NCI-H1417 (cell line): Measurements from ENCODE around the gene SEC14L3.
"Not testable (repeated sequence)": the region's sequence is repeated elsewhere in the genome, so short reads cannot be mapped to it uniquely, and the experiment has no call there.

Source experiments
- DNase-seq, 3 experiments: peaks; one replicate each; lab custom pipeline; 2025; lab: John Stamatoyannopoulos, UW

The SEC14L3 gene

DNA sequence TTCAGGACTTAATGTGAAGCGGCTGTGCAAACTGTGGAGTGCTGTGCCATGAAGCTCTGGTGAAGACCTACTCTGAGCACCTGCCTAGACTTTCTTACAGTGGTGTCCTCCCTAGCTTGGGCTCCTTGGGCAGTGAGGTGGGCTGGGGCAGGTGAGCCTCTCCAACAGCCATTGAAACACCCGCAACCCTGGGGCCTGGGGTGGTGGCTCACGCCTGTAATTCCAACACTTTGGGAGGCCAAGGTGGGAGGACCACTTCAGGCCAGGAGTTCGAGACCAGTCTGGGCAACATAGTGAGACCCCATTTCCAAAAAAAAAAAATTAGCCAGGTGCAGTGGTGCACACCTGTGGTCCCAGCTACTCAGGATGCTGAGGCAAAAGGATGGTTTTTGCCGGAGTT, 14.3 kb upstream of the SEC14L3 start:
- no peak for DNase-seq

DNA sequence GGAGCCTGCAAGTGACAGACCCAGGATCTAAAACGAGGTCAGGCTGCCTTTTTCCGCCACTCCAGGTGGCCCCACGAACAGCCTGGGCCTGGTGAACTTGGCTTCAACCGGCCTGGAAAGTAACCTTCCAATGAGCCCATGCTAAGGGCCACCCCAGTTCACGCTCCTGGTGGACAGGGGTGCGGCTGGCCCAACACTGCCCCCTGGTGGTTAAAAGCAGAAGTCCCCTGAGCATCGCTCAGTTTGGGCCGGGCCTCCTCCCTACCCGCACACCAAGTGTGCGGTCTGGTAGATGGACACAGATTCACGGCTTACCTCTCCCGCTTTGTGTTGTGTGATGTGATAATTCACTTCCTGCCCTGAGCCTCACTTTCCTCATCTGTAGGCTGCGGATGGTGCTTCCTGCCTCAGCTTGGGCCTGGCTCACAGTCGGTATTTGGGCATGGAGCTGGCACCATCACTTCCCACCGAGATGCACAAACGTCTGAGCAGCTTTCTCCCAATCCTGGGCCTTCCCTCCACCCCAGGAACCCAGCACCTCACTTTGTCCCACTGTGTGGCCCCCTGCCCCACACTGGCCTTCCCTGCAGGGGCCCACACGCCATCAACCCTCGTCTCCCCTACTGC, 13.7 kb upstream of the SEC14L3 start:
- peak; percentile 0 to 46 (median 27) for DNase-seq

DNA sequence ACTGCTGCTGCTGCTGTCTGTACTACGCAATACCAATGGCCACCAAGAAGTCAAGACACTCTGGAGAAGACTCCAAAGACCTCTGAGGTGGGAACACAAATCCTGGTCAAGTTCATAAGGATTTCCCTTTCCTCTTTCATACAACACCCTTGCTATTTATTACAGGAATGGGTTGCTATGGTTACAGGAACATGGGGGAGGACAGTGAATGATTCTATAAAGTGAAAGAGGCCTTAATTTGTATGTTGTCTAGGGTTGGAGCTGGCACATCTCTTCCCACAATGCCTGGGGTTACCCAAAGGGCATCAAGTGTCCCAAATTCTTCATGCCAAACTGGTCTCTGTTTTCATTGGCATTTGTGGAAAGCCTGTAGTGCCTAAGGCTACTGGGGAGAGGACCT, 11.4 kb upstream of the SEC14L3 start:
- DNase-seq = no peak

DNA sequence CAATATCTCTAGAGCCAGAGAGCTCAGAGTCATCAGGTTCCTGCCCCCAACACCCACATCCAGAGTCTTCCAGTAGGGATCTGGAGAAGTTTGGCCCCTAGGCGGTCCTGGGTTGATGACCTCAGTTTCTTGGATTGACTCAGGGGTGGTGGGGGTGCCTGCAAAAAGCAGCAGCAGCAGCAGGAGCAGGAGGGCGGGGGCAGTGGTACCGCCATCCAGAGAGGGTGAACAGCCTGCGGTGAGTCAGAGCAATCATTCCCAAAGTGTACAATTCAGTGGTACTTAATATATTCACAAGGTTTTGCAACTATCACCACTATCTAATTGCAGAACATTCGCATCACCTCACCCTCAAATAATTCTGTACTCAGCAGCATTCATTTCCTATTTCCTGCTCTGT, 9.9 kb upstream of the SEC14L3 start:
- DNase-seq = no peak

DNA sequence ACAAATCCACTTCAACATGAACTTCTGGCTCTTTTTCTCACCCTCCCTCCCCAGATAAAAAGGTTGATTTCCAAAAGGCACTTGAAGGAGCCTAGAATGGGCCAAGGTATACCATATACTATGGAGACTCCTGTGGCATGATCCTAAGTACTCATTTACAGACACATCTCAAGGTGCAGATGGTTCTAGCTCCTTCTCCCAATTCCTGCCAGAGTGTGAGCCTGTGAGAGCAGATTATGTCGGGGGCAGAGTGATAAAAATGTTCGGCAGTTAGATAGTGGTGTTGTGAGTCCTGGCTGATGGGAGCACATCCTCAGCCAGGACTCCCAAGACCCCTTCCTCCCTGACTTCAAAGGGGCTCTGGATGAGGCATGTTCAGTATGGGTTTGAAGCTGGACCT, 8.2 kb upstream of the SEC14L3 start:
- DNase-seq = no peak

DNA sequence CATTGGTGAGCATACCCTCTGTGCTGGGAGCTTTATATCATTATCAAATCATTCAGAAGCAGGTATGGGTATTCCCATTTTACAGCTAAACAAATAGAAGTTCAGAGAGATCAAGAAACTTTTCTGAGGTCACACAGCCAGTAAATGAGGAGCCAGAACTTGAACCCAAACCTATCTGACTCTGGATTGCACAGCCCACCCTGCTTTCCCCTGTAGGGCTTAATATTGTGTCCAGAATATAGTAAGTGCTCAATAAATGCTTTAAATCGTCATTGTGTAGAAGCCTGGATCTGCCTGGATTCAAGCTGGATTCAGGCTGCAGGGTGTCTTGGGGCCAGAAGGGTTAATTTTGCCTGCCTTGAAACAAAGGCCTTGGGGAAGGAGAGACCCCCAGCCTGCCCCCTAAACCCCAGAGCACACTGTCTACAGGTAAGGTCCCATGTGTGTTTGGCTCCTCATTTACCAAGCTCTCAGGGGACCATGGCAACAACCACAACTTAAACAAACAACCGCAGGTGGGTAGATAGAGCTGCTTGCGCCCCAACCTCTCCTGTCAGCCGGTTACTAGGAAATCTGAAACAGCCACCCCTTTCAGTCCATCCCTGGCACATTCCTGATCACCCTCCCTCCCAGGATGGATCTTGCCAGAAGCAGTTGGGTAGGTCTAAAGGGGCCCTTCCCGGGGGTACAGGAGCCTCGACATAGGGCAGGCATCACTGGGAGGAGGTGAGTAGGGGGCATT, 3.0 kb upstream of the SEC14L3 start:
- peak; percentile 17 to 74 (median 41) for DNase-seq

DNA sequence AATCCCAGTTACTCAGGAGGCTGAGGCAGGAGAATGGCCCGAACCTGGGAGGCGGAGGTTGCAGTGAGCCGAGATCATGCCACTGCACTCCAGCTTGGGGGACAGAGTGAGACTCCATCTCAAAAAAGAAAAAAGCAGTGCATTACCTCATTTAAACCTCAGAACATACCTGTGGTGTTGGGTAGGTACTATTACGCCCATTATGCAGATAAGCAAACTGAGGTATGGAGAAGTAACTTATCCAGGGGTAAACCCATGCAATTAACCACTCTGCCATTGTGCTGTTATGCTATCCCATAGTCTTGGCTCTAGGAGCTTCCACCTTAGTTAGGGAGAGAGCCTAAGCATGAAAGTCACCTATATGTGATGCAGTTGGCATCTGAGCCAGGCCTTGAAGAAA, 2.3 kb upstream of the SEC14L3 start:
- DNase-seq = no peak

DNA sequence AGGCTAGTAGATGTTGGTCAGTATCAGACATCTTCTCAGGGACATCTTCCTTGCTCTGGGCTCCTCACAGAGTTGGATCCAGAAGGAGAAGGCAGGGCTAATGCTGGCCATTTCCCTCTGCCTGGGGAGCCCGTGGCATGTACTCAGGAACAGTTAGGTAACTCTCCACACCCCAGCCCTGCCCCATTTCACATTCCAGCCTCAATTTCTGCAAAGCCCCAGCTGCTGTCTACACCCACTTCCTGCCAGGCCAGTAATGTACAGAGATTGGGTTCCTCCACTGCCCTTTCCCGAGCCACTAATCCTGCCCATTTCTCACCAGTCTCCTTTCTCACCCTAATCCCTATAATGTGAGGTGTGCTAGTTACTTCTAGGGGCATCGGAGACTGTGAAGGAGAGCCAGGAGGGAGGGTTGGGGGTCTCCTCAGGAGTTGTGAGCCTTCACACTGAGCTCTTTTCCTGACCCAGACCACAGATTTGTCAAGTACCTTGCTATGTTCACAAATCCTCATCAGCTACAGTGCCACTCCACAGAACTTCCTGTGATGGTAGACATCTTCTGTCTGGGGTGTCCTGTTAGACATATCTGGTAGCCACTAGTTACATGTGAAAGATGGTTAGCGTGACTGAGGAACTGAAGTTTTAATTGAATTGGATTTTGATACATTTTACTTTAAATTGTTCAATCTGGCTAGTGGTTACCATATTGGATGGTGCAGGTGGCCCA, 1.3 kb upstream of the SEC14L3 start:
- DNase-seq = no peak

DNA sequence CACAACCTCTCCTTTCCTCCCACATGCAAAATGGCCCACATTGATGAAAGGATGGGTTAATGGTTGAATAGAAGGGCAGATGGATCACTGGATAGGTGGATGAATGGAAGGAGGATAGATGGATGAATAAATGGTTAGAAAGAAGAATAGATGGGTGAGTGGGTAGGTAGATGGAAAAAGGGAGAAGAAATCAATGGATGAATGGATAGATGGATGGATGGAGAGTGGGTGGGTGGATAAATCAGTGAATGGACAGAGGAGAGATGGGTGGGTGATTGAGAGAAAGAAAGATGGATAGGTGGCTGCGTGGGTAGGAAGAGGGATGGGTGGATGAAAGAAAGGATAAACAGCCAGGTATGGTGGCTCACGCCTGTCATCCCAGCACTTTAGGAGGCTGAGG, 1.2 kb downstream of the SEC14L3 start:
- DNase-seq = no peak

DNA sequence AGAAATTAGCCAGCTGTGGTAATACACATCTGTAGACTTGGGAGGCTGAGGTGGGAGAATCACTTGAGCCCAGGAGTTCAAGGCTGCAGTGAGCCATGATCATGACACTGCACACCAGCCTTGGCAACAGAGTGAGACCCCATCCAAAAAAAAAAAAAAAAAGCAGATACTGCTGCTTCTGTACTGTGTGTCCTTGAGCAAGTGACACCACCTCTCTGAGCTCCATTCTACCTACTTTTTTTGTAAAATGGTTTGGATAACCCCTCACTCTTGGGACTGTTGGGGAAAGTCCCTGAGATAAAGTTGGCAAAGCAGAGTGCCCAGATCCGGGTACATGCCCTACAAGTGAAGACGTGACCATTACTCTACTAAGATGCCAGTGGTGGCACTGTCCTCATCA, 2.7 kb downstream of the SEC14L3 start:
- DNase-seq = no peak

DNA sequence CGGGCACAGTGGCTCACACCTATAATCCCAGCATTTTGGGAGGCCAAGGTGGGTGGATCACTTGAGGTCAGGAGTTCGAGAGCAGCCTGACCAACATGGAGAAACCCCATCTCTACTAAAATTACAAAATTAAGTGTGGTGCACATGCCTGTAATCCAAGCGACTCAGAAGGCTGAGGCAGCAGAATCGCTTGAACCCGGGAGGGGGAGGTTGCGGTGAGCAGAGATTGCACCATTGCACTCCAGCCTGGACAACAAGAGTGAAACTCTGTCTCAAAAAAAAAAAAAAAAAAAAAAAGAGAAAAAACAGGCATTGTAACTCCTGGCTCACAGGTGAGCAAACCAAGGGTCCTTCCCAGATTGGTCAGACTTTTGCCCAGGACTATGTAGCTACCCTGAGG, 11.3 kb downstream of the SEC14L3 start:
- not testable (repeated sequence) for DNase-seq

DNA sequence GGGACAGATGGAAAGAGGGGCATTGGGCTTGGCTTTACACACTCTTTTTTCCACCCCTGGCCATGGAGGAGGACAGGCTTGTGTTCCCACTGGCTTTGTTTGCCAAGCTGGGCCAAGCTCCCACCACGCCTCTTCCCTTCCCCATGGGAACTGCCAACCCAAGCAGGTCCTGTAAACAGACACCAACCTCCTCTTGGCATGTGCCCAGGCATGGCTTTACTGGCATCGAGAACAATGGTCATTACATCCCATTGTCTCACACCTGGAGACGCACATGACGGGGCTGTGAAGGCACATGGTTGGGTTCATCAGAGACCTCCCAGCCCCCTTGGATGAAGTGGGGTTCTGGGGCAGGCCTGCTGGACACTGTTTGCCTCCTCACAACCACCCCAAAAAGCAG, 11.7 kb downstream of the SEC14L3 start:
- peak in 1 of 3 experiments; percentile 42 for DNase-seq

DNA sequence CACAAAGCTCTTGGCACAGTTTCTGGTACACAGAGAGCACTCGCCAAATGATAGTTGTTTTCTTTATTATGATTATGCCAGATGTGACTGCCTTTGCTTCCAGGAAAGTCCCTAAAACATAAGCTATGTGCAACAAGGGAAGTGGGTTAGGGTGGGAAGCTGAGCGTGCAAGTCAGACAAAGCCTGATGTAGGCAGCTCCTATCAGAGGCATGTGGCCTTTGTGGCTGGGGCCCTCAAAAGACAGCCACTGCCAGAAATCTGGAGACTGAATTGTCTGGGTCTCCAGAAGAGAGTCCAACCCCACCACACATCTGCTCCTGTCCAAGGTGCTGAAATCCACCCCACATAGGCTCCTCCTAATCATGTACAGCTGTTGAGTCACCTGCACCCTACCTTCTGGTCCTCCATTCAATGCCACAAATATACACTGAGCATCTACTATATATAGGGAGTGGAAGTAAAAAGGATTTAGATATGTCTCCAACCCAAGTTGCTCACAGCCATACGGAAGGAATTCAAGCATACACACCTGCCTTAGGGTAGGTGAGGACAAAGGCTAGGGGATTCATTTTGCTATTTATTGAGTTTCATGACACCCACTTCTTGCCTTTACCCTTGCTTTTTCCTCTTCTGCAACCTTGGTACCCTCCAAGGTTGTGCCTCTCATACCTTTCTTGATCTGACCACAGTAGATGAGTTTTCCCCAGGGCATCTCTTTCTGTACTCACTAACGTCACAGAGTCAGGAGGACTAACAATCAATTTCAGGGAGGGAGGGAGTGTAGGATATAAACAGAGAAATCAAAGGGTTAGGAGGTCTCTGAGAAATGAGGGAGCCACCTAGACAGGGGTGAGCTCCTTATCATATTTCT, 12.4 kb downstream of the SEC14L3 start:
- no peak for DNase-seq

DNA sequence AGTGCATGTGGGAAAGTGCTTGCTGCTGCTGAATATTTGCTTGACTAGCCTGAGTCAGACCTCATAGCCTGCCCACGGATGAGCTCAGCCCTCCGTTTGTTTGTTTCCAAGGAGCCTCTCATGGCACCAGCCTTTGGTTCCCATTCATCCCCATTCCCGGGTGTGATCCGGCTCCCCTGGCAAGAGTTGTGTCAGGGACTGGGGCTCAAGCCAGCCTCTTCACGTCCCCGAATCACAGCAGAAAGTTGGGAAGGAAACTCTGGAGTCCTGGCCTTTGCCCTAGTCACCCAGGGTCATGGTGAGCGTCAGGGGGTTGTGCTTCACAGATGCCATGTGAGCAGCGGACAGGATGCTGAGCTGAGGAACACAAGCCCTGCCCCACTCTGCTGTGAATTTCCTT, 13.8 kb downstream of the SEC14L3 start:
- no peak for DNase-seq

DNA sequence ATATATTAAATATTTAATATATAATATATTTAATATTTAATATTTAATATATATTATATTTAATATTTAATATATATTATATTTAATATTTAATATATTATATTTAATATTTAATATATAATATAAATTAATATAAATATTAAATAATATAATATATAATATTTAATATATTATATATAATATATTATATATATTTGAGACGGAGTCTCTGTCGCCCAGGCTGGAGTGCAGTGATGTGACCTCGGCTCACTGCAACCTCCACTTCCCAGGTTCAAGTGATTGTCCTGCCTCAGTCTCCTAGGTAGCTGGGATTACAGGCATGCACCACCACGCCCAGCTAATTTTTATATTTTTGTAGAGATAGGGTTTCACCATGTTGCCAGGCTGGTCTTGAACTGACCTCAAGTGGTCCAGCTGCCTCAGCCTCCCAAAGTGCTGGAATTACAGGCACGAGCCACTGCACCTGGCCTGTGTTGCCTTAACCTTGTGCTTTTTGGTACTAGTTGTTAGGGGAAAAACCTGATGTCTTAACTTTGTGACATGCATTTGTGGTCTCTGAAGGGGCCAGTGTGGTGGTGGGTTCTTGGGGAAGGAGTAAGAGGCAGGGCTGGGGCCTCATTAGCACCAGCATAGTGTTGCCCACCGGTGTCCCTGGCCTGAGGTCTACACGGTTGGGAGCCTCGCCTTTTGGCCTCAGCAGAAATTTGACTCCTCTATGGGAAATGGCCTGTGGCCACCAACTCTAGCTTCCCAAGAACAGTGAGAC, 16.6 kb downstream of the SEC14L3 start:
- no peak for DNase-seq

DNA sequence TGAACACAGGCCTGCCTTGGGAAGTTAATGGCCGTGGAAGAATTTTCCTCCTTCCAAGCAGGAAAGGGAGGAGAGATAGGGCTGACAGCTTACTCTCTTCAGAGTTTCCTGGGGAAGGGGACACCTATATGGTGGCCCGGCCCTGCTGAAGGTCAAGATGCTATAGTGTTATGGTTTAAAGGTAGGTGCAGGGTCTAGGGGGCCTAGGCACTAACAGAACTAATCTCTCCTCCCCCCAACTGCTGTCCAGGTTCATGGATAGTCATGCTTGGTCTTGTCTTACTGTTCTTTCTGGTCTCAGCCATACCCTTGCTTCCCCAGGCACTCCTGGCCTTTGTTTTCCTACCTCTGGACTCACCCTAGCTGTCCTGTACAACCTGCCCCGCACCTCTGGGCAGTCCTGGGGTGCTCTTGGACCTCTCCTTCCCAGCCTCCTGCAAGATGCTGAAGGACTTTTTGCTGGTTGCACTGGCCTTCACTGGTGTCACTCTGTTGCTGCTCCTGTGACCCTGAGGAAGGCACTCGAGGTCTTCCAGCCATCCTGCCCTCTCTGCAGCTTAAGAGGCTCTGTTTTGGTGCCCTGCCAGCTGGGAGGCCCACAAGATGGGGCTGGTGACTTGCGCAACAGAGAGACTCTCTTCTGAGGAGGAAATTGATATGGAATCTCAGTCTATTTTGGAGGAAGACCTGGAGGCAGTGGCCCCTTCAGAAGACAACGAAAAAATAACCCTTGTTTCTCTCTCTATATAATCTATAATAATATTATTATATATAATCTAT, 17.9 kb downstream of the SEC14L3 start:
- DNase-seq = peak in 1 of 3 experiments; percentile 43

DNA sequence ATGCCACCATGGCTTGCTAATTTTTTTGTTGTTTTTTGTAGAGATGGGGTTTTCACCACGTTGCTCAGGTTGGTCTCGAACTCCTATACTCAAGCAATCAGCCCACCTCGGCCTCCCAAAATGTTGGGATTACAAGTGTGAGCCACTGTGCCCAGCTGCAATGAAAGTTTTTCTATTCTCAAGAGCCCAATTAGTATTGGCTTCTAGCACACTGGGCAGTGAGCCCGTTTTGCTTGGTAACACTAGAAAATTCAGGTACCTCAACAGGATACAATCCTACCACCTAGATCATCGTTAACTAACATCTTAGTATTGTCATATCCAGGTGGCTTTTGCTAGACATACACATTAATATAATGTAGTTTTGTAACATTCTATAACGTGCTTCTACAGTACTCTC, 19.0 kb downstream of the SEC14L3 start:
- no peak for DNase-seq

DNA sequence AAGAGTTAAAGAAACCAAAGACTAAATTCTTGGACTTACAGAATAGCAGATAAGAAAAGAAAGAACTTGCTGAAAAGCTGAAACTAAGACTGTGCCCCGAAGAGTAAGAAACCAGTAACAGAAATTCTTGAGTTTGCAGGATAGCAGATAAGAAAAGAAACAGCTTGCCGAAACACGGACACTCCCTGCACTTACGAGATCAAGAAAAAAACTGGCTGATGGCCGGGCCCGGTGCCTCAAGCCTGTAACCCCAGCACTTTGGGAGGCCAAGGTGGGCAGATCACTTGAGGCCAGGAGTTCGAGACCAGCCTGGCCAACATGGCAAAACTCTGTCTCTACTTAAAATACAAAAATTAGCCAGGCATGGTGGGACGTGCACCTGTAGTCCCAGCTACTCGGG, 20.3 kb downstream of the SEC14L3 start:
- not testable (repeated sequence) for DNase-seq

DNA sequence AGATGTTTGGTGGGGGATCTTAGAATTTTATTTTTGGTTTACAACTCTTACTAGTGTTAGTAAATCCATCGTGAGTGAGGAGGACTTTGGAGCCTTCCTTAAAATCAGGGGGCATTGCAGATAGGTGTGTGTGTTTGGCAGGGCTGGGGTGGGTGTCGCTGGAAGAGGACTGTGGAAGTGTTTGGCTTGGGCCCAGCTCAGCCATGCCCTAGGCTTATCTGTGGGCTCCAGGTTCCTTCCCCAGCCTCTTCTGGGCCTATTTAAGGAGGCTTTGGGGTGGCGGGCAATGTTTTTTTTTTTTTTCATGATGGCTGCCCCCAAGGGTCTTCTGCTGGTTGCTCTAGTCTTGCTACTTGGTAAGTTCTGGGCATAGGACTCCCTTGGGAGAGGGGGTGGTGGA, 24.2 kb downstream of the SEC14L3 start:
- no peak for DNase-seq

DNA sequence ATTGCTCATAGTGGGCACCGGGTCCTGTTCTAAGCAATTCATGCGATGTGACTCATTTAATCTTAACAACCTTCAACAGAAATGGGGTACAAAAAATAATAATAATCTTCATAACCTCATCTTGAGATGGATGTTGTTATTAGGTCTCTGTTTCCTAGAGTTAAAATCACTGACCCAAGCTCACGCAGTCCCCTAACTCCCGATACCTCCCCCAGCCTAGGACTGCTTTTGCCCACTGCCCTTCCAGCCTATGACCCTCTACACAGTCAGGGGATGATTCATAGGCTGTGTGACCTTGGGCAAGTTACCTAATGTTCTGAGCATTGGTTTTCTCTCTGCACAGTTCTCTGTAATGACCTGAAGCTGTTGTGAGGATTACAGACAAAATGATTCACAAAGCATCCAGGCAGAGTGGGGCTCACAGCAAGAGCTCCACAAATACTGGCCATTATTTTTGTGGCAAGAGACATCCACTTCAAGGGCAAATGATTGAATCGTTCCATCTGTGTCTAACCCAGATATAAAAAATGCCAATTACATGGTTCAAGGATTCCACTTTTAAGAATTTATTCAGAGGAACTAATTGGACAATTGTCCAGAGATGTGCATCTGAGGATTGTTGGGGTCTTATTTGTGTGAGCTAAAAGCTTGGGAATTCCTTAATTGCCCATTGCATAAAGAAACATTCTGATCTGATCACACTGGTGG, 26.2 kb downstream of the SEC14L3 start:
- DNase-seq = no peak
